PFSK-1 (cell line): Measurements from ENCODE around the gene EFTUD2.

Experiments used
- FOXP2 ChIP-seq: optimal IDR thresholded peaks from 2 replicates; pipeline ENCODE3; 2011; ENCODE audit warnings: borderline replicate concordance, control low read depth, inconsistent platforms; ENCODE audit not compliant: insufficient read depth; ENCODE audit errors: extremely low read length, extremely low read depth
- POLR2AphosphoS5 ChIP-seq: IDR thresholded peaks from 2 replicates; pipeline ENCODE4 v1.6.1; 2012; ENCODE audit warnings: low read depth, mild to moderate bottlenecking, control low read depth, low read length, moderate library complexity
- REST ChIP-seq, 2 experiments: IDR thresholded peaks; 2 replicates each; pipeline versions ENCODE4 v1.6.1 to v1.8.0; 2011 to 2012; ENCODE audit warnings: low read depth in 2 of 2, low read length in 2 of 2, control low read depth in 1 of 2, inconsistent platforms in 1 of 2, mild to moderate bottlenecking in 1 of 2, moderate library complexity in 1 of 2; ENCODE audit not compliant: insufficient read depth in 1 of 2
- SIN3A ChIP-seq: IDR thresholded peaks from 2 replicates; pipeline ENCODE4 v1.6.1; 2012; ENCODE audit warnings: mild to moderate bottlenecking, low read length, moderate library complexity, borderline replicate concordance; ENCODE audit not compliant: insufficient read depth
- TAF1 ChIP-seq: IDR thresholded peaks from 2 replicates; pipeline ENCODE4 v1.6.1; 2012; ENCODE audit warnings: low read length, control low read depth, borderline replicate concordance; ENCODE audit not compliant: insufficient read depth

EFTUD2 gene

GRCh38 chr17:44905006-44906000, 6.1 kb upstream of the EFTUD2 start:
- TF ChIP-seq REST (IDR thresholded peaks at IDR 0.05; ENCODE audit: insufficient read depth in 1 of 2, low read depth in 2 of 2, low read length in 2 of 2) (no peak), SIN3A (no peak), FOXP2 (no peak), POLR2AphosphoS5 (no peak), TAF1 (no peak)

- TF ChIP-seq REST (IDR thresholded peaks at IDR 0.05; ENCODE audit: insufficient read depth in 1 of 2, low read depth in 2 of 2, low read length in 2 of 2), result no peak
- TF ChIP-seq TAF1, result no peak
- TF ChIP-seq SIN3A, result no peak
- TF ChIP-seq FOXP2, result no peak
- no peak for TF ChIP-seq POLR2AphosphoS5
Observed at GRCh38 chr17:44904001-44904984, 5.0 kb upstream of the EFTUD2 start.

GRCh38 chr17:44903012-44903685, 3.9 kb upstream of the EFTUD2 start:
- no peak for TF ChIP-seq SIN3A
- no peak for TF ChIP-seq POLR2AphosphoS5
- TF ChIP-seq FOXP2, result no peak
- no peak for TF ChIP-seq REST (IDR thresholded peaks at IDR 0.05; ENCODE audit: insufficient read depth in 1 of 2, low read depth in 2 of 2, low read length in 2 of 2)
- no peak for TF ChIP-seq TAF1

GRCh38 chr17:44902135-44902760, 3.0 kb upstream of the EFTUD2 start:
- TF ChIP-seq SIN3A, result no peak
- TF ChIP-seq FOXP2, result no peak
- TF ChIP-seq REST (IDR thresholded peaks at IDR 0.05; ENCODE audit: insufficient read depth in 1 of 2, low read depth in 2 of 2, low read length in 2 of 2), result no peak
- no peak for TF ChIP-seq TAF1
- TF ChIP-seq POLR2AphosphoS5, result no peak
